Endodermal cell (in vitro differentiated cells): ENCODE results near the gene POLR2L. TPM values are rescaled to one million over a fixed set of nuclear protein-coding genes. Genes with fewer than 3 reads are reported as not detected.

ENCODE experiments used
- DNase-seq: peaks from one replicate; pipeline ENCODE4 v3.0.0-alpha.2; 2017
- H3K27ac ChIP-seq: 2 replicates; pipeline ENCODE4 v1.5.1; 2013; ENCODE audit warnings: mild to moderate bottlenecking, low read depth, low read length, moderate library complexity
- H3K27me3 ChIP-seq: 2 replicates; pipeline ENCODE4 v1.6.1; 2013; ENCODE audit warnings: mild to moderate bottlenecking, low read length, moderate library complexity; ENCODE audit not compliant: insufficient read depth, control insufficient read depth, poor library complexity, severe bottlenecking
- H3K36me3 ChIP-seq: 2 replicates; pipeline ENCODE4 v1.7.0; 2013; ENCODE audit warnings: mild to moderate bottlenecking, low read length, moderate library complexity; ENCODE audit not compliant: control insufficient read depth, insufficient read depth
- H3K4me1 ChIP-seq: one replicate; pipeline ENCODE4 v1.7.0; 2013; ENCODE audit warnings: low read length; ENCODE audit not compliant: control insufficient read depth, insufficient read depth
- H3K4me3 ChIP-seq: 2 replicates; pipeline ENCODE4 v1.5.1; 2013; ENCODE audit warnings: mild to moderate bottlenecking, low read length, moderate library complexity
- H3K9ac ChIP-seq: 2 replicates; pipeline ENCODE4 v1.6.1; 2013; ENCODE audit warnings: mild to moderate bottlenecking, low read length, moderate library complexity; ENCODE audit not compliant: poor library complexity, severe bottlenecking; ENCODE audit errors: extremely low read depth
- H3K9me3 ChIP-seq: 2 replicates; pipeline ENCODE4 v1.6.1; 2013; ENCODE audit warnings: mild to moderate bottlenecking, low read length, moderate library complexity; ENCODE audit not compliant: control insufficient read depth
- H3K27ac Mint-ChIP-seq: 2 replicates; pipeline ENCODE4 v1.8.0; 2020; ENCODE audit warnings: mixed read lengths
- H3K27me3 Mint-ChIP-seq: 2 replicates; pipeline ENCODE4 v1.8.0; 2021; ENCODE audit warnings: mild to moderate bottlenecking, mixed read lengths; ENCODE audit not compliant: insufficient read depth
- H3K36me3 Mint-ChIP-seq: 2 replicates; pipeline ENCODE4 v1.8.0; 2020; ENCODE audit warnings: low read depth, mixed read lengths
- H3K4me1 Mint-ChIP-seq: 2 replicates; pipeline ENCODE4 v1.8.0; 2020; ENCODE audit warnings: mixed read lengths
- H3K4me3 Mint-ChIP-seq: 2 replicates; pipeline ENCODE4 v1.8.0; 2020; ENCODE audit warnings: mild to moderate bottlenecking, moderate library complexity, mixed read lengths
- H3K9me3 Mint-ChIP-seq: 2 replicates; pipeline ENCODE4 v1.8.0; 2020; ENCODE audit warnings: mild to moderate bottlenecking, mixed read lengths
- CTCF ChIP-seq: fragments of 200-600 bp; sonication (generic); conservative IDR thresholded peaks from 2 replicates; pipeline ENCODE4 v1.5.0; 2021; ENCODE audit warnings: antibody characterized with exemption, mild to moderate bottlenecking
- WGBS, 2 experiments: methylation state at CpG; one replicate each; pipeline versions ENCODE4 v1.1.5 to v1.1.7; 2013; ENCODE audit warnings: missing lambda C conversion rate in 2 of 2, mixed read lengths in 1 of 2; ENCODE audit not compliant: insufficient coverage in 1 of 2, insufficient read length in 1 of 2; 5-methylcytosine and 5-hydroxymethylcytosine counted together
- total RNA-seq, 2 donors: library from RNA; stranded (reverse); fragmentation: NEBNext Ultra II Directional in 1 of 2; extraction: Animal tissue kit (Norgen Biotek cat#: 25700) in 1 of 2; gene quantifications; 2 replicates in 1 of 2; 3 replicates in 1 of 2; pipeline ENCODE4 v1.2.1, GENCODE V29; 2021

Gene POLR2L
- total RNA-seq, 2 donors from 2014 or later: 139 to 148 TPM

DNA sequence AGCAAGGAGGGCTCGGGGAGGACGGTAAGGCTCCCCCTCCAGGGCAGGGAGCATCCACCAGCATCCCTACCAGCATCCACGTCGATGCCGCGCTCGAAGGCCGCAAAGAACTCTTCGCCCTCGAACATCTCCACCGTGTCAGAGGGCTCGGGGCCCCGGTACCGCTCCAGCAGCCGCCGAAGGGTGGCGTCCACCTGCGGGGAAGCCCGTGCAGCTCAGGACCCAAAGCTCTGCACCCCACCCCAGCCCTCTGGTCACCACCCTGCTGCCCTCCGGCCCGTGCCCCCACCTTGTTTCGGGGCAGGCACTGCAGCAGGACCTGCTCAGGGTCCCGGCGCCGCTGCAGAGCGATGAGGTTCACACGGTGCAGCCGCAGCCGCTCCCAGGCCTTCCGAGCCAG, 41.9 kb downstream of the POLR2L start:
- peaks cover 5% of the 10 kb centered on the region for H3K36me3 ChIP-seq
- TF ChIP-seq CTCF: no peak
- H3K27ac Mint-ChIP-seq: no peak overlapping the region
- H3K4me3 ChIP-seq: no peak overlapping the region
- H3K4me1 Mint-ChIP-seq: peaks cover 4% of the 10 kb centered on the region
- WGBS, 2 experiments: 98% methylated on average over 15 to 30 of the region's 30 CpGs
- H3K9me3 ChIP-seq: no peaks in the 10 kb centered on the region
- no peaks in the 10 kb centered on the region for H3K27me3 ChIP-seq
- H3K4me1 ChIP-seq: peaks cover 4% of the 10 kb centered on the region
- peaks cover 6% of the 10 kb centered on the region for H3K36me3 Mint-ChIP-seq
- no peak overlapping the region for H3K4me3 Mint-ChIP-seq
- no peak for DNase-seq
- no peak overlapping the region for H3K9ac ChIP-seq
- H3K27ac ChIP-seq: no peak overlapping the region
- no peaks in the 10 kb centered on the region for H3K27me3 Mint-ChIP-seq
- no peaks in the 10 kb centered on the region for H3K9me3 Mint-ChIP-seq

- H3K4me3 Mint-ChIP-seq: no peak overlapping the region
- no peak for TF ChIP-seq CTCF
- 95 to 96% methylated on average over 15 to 32 of the region's 32 CpGs for WGBS, 2 experiments
Observed at GRCh38 chr11:799641-800316, 42.5 kb downstream of the POLR2L start.

DNA sequence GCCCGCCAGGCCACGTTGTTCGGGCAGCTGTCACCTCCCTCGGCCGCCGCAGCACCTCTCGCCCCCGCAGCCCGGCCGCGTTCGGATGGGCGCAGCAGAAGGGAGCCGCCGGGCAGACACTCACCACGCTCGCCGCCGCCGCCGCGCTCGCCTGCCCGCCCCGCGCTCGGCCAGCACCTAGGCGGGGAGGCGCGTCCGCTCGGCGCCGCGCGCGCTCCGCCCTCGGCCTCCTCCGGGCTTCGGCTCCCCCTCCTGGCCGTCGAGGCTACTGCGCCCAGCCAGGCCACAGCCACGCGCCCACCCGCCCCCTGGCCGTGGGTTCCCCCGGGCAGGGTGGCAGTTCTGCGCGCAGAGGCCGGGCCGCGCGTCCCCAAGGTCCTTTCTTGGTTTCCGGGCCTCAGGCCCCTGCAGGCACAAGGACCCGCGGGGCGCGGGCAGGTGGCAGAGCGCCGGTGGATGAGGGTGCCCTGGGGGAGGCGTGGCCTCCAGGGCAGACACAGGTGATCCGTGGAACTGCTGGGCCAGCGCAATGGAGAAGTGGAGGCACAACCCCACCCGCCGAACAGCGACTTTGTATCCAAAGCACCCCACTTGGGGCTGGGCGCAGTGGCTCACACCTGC, 44.1 kb downstream of the POLR2L start, which contains the start of gene SLC25A22:
Gene SLC25A22, minus strand, starts transcription at position 189 of the 621 bp plus-strand sequence. CDS start 3,275 bp downstream, outside the sequence.
- Histone ChIP-seq H3K27ac (peak within 1 kb of the TSS; percentile 95), H3K9me3 (no peaks in the 10 kb centered on the region), H3K27me3 (no peaks in the 10 kb centered on the region), H3K4me1 (peaks cover 4% of the 10 kb centered on the region), H3K36me3 (peaks cover 13% of the 10 kb centered on the region), H3K9ac (peak within 1 kb of the TSS; percentile 74), H3K4me3 (peak within 1 kb of the TSS; percentile 87)
- H3K9me3 Mint-ChIP-seq: no peaks in the 10 kb centered on the region
- peak within 1 kb of the TSS; percentile 85 for H3K27ac Mint-ChIP-seq
- DNase-seq: peak; percentile 92
- peaks cover 7% of the 10 kb centered on the region for H3K36me3 Mint-ChIP-seq
- no peaks in the 10 kb centered on the region for H3K27me3 Mint-ChIP-seq
- peak; percentile 88 for TF ChIP-seq CTCF
- WGBS, 2 experiments: 10 to 29% methylated on average over 21 to 69 of the region's 69 CpGs
- peaks cover 4% of the 10 kb centered on the region for H3K4me1 Mint-ChIP-seq
- H3K4me3 Mint-ChIP-seq: peak within 1 kb of the TSS; percentile 76

More at GRCh38 chr11:799641-800316, 42.5 kb downstream of the POLR2L start:
- Mint-ChIP-seq H3K27me3 (no peaks in the 10 kb centered on the region), H3K9me3 (no peaks in the 10 kb centered on the region), H3K27ac (no peak overlapping the region), H3K4me1 (peaks cover 4% of the 10 kb centered on the region), H3K36me3 (peaks cover 6% of the 10 kb centered on the region)
- Histone ChIP-seq H3K4me3 (no peak overlapping the region), H3K4me1 (peaks cover 4% of the 10 kb centered on the region), H3K9me3 (no peaks in the 10 kb centered on the region), H3K27me3 (no peaks in the 10 kb centered on the region), H3K27ac (no peak overlapping the region), H3K36me3 (peaks cover 5% of the 10 kb centered on the region), H3K9ac (no peak overlapping the region)
- DNase-seq: no peak
